Middle frontal gyrus (tissue), 1 donor: ENCODE data around the gene CTSH.

Source experiments
- DNase-seq: peaks from one replicate; pipeline ENCODE4 v3.0.0-alpha.2; 2015; ENCODE audit warnings: low spot score; ENCODE audit errors: extremely low spot score

CTSH gene

GRCh38 chr15:78977591-78978347 is 32.9 kb upstream of the CTSH start:
- DNase-seq: no peak

DNA sequence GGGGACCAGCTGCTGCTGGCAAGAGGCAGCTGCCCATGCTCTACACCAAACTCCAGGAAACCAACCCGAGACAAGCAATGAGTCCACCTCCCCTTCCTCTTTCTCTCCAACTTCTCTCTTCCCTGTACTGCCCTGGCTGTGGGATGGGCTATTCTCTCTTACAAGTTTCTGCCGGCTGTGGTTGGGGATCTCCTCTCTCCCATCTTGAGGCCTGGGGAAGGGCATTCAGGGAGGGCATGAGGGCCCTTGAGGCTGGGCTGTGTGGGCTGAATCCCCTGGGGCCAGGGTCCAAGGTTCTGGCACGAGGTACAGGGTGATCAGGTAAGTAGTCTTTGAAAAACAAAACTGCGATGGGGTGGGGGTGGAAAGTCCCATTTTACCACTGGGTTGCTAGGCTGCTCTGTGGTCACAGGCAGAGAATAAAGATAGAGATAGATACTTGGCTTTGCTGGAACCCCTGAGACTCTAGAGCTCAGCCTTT is 32.3 kb upstream of the CTSH start:
- no peak for DNase-seq

- no peak for DNase-seq
Observed at GRCh38 chr15:78976691-78977090, 31.8 kb upstream of the CTSH start.

DNA sequence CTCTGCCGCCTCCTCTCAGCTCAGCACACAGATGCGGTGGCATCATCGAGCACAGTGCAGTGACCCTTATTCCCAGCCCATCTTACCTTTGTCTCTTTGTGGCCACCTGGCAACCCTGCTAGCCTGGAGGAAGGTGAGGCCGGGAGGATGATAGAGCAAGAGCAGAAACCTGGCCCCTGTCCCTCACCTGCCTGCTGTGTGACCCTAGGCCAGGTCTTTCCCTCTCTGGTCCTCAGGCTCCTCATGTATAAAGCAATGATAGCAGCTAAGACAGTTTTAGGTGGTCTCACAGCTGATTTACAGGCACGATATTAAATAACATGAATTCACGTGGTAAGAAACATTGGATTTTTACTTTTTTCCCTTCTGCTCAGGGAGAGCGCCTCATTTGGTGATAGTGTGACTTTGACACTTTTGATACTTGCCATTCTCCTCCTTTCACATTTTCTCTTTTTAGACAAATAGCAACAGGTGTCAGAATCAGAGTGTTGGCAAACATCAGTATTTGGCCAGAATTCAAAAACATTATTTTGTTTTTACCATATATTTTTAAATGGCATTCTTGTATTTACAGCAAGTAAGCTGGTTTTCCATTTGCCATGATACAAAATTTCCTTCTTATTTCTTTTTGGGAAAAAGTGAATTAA is 29.5 kb upstream of the CTSH start:
- DNase-seq: no peak

GRCh38 chr15:78969687-78970349 is 25.0 kb upstream of the CTSH start:
- DNase-seq: no peak

GRCh38 chr15:78968539-78969271 is 23.9 kb upstream of the CTSH start:
- DNase-seq: no peak

- DNase-seq: no peak
Observed at GRCh38 chr15:78968114-78968513, 23.3 kb upstream of the CTSH start.

DNA sequence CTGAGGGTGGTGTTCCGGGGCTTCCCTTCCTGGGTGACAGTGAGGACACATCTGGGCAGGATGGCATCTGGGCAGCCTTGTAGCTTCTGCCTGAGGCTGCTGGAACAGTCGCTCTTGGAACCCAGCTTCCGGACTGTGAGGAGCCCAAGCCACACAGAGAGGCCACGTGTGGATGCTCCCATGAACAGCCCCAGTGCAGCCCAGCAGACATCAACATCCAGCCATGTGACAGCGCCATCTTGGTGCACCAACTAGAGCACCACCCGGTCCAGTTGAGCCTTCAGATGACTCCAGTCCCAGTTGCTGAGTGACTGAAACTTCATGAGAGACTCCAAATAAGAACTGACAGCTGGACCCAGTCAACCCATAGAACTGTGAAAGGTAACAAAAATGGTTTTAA is 15.5 kb upstream of the CTSH start:
- no peak for DNase-seq

DNA sequence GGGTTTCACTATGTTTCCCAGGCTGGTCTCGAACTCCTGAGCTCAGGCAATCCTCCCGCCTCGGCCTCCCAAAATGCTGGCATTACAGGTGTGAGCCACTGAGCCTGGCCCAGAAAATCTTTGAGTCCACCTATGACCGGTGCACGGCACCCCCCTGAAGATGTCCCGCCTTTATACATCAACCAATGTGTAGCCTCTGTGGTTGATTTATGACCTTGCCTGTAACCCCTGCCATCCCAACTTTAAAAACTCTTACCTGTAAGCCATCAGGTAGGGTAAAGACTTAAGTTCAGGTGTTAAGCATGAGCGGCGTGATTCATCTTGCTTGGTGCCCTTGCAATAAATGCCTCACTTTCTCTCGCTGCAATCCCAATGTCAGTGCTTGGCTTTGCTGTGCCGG is 14.5 kb upstream of the CTSH start:
- no peak for DNase-seq

GRCh38 chr15:78957416-78958093 is 12.7 kb upstream of the CTSH start:
- DNase-seq: no peak

DNA sequence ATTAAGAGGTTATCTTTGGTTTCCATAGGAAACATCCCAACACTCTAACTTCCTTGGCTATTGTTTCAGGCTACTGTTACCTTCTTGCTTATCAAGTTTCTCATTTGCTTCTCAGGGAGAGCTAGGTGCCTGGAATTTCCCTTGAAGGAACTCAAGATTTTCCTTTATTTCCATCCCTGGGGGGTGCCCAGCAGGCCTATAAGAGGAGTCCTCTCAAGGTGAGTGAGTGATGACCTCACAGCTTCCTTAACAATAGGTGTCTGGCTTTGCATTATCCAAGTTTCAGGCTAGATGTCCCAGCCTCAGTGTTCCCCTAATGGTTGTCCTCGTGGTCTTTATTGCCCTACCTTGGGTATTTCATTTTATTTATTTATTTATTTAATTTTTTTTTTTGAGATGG is 12.1 kb upstream of the CTSH start:
- no peak for DNase-seq

GRCh38 chr15:78955355-78955754 is 10.5 kb upstream of the CTSH start:
- DNase-seq: no peak

- DNase-seq: no peak
Observed at GRCh38 chr15:78951841-78952238, 7.0 kb upstream of the CTSH start.

GRCh38 chr15:78950902-78951840 is 6.3 kb upstream of the CTSH start:
- DNase-seq: no peak

DNA sequence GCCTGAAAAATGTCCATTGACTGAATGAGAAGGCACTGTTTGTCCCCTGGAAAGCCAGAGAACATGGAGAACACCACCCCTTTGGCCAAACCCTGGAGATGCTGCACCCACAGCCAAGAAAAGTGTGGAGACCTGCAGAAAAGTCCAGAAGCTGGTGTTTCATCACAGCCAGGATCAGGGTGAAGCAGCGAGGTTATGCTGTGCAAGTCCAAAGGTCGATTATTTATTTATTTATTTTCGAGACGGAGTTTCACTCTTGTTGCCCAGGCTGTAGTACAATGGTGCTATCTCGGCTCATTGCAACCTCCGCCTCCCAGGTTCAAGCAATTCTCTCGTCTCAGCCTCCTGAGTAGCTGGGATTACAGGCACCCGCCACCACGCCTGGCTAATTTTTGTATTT is 5.5 kb upstream of the CTSH start:
- no peak for DNase-seq

GRCh38 chr15:78949461-78949860 is 4.6 kb upstream of the CTSH start:
- no peak for DNase-seq

DNA sequence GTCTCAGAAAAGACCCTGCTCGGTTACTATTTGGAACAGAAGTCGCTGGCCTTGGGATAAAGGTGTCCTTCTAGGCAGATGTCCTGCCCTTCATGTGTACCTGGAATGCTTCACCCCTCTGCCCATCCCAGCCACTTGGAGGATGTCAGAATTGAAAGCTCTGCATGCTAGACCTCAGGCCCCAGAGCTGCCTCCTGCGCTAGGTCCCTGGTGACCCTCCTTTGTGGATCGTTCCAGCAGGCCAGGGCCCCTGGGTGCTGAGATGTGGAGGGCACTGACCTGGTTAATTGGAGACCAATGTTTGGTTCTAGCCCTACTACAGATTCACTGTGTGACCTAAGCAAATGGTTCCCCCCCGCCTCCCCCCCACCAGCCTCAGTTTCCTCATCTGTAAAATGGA is 2.7 kb upstream of the CTSH start:
- DNase-seq: no peak

- DNase-seq: no peak
Observed at GRCh38 chr15:78946493-78946892, 1.6 kb upstream of the CTSH start.

GRCh38 chr15:78944202-78944625 is 632 bp downstream of the CTSH start:
- DNase-seq: no peak

- DNase-seq: no peak
Observed at GRCh38 chr15:78943692-78944091, 1.2 kb downstream of the CTSH start.
